ENCODE measurements around the gene FAM217B. TPM values are rescaled to one million over a fixed set of nuclear protein-coding genes. Genes with fewer than 3 reads are reported as not detected.

The FAM217B gene, protein sequence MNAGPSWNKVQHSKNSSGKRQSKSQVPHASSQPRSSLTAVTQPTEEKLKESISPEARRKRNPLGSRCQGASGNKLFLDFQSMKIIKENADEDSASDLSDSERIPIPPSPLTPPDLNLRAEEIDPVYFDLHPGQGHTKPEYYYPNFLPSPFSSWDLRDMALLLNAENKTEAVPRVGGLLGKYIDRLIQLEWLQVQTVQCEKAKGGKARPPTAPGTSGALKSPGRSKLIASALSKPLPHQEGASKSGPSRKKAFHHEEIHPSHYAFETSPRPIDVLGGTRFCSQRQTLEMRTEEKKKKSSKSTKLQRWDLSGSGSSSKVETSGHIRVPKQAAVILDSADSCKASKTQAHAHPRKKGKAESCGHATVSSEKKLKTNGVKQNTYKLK
- 5.9 to 8.8 TPM (median 7.2 TPM) in 5 replicates for total RNA-seq (2022; extraction: Qiagen RNA extraction; ENCODE audit: low read depth)

DNA sequence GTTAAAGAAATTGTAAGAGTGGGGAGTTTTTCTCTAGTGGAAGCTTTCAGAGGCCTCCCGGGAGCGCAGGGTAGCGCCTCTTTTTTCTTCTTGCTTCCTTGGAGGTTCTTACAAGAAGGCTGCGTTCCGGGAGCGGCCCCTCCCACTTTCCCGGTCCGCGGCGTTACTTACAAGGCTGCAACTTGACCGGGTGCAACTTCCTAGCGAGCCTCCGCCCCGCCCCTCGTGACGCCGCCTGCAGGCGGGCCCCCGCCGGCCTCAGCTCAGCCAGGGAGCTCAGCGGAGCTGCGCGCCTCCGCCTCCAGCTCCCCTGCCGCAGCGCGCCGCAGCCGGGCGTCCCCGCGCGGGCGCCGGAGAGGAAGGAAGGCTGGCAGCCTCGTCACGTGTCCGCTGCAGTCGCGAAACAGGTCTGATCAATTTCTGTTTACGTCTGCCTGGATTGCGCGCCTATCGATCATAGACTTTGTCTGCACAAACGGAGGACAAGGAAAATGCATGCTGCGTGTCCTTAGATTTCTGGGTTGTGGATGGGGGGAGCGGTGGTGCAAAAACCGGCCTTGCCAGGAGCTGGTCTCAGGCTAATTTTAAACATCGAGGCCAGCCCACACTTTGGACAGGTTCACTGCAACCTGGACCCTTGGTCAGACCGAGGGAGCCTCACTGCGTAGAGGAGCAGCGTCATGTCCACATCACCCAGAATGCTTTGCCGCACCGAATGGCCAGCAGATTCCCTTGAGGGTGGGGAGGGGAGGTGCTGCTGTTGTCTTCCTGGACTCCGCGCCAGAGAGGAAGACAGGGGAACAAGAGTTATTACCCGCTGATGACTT is at the start of gene FAM217B, which contains the start of gene PPP1R3D:
FAM217B (plus strand) TSS at position 261 of the 827 bp plus-strand sequence. CDS start 3,555 bp downstream, outside the sequence.
PPP1R3D (minus strand) TSS at position 177 of the 827 bp plus-strand sequence. CDS start 374 bp downstream, outside the sequence.

GRCh38 chr20:59933296-59933848 is 6.8 kb upstream of the FAM217B start, which contains the start of gene SYCP2:
Gene SYCP2 (minus strand): TSS chr20:59933637. CDS start chr20:59922413, 11,224 bp downstream.

DNA sequence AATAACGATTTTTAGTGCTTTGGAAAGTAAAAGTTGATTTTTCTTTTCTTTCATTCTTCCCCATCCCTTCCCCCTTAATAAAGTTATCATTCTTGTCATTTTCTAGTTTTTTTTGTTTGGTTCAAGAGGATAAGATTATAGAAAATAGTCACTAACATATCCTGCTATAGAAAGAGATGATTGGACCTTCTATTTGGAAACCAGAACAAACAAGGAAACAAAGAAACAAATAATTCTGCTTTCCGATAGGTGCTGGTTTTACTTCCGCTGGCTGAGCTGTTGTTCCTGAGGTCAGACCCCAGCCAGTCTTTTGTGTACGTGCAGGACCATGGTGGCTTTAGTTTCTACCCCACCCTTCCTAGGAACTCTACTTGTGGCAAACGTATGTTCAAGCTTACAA is 17.9 kb downstream of the FAM217B start, which contains the start of gene CDH26:
CDH26 (plus strand) TSS at position 301 of the 400 bp plus-strand sequence. CDS start 304 bp downstream, outside the sequence.

Other genes with a start within 250 kb of the FAM217B start
- 0.18 to 0.81 TPM (median 0.37 TPM) in 5 replicates for gene SYCP2, start 6.8 kb upstream of the FAM217B start, total RNA-seq (2022; extraction: Qiagen RNA extraction; ENCODE audit: low read depth)
- 1.8 to 3.2 TPM (median 2.8 TPM) in 5 replicates for gene PPP1R3D, start 84 bp upstream of the FAM217B start, total RNA-seq (2022; extraction: Qiagen RNA extraction; ENCODE audit: low read depth)
- gene CDH26, start 18.0 kb downstream of the FAM217B start, total RNA-seq (2022; extraction: Qiagen RNA extraction; ENCODE audit: low read depth), result 0.09 to 0.28 TPM (median 0.12 TPM) in 4 of 5 replicates, not detected in the other

Data from A549 treated with DMSO at 1 μM for 4 hours (cell line).